ENCODE measurements around the gene PBX2.

GRCh38 chr6:32181148-32181702, 8.8 kb downstream of the PBX2 start:
- TF ChIP-seq CTCF (conservative IDR thresholded peaks at IDR 0.05 in 1 of 2, IDR thresholded peaks at IDR 0.05 in 1 of 2; ENCODE audit: extremely low read depth in 1 of 2, insufficient read depth in 1 of 2, low read depth in 1 of 2, low read length in 2 of 2) (no peak), EZH2 (IDR thresholded peaks at IDR 0.05; ENCODE audit: borderline replicate concordance, low read length) (no peak)
